Uterus (tissue), 4 donors: ENCODE results near the gene SLC16A3. TPM values are rescaled to one million over a fixed set of nuclear protein-coding genes. Genes with fewer than 3 reads are reported as not detected.
A peak's percentile ranks its signal among the peaks of the same experiment; 100 is the strongest.

ENCODE experiments used
- DNase-seq, 2 donors: peaks; one replicate each; pipeline ENCODE4 v3.0.0-alpha.2; 2019 to 2020
- H3K27ac ChIP-seq, 2 donors: fragments of 200-600 bp; sonication (generic); 1 replicate in 1 of 2; 2 replicates in 1 of 2; pipeline ENCODE4 v1.5.1; 2016 to 2018
- H3K27me3 ChIP-seq, 2 donors: fragments of 200-600 bp; sonication (generic); one replicate each; pipeline ENCODE4 v1.5.1; 2018 to 2019; ENCODE audit warnings: control low read depth in 1 of 2
- H3K36me3 ChIP-seq, 2 donors: fragments of 200-600 bp; sonication (generic); one replicate each; pipeline ENCODE4 v1.5.1; 2019; ENCODE audit warnings: control low read depth in 1 of 2
- H3K4me1 ChIP-seq, 2 donors: fragments of 200-600 bp; sonication (generic); one replicate each; pipeline ENCODE4 v1.5.1; 2018 to 2019; ENCODE audit warnings: control low read depth in 1 of 2
- H3K4me3 ChIP-seq, 2 donors: fragments of 200-600 bp; sonication (generic); 1 replicate in 1 of 2; 2 replicates in 1 of 2; pipeline ENCODE4 v1.5.1; 2018 to 2019; ENCODE audit warnings: mild to moderate bottlenecking in 1 of 2
- H3K9me3 ChIP-seq, 2 donors: fragments of 200-600 bp; sonication (generic); one replicate each; pipeline ENCODE4 v1.5.1; 2019; ENCODE audit warnings: control low read depth in 1 of 2
- POLR2A ChIP-seq, 2 donors: fragments of 450-650 bp; IDR thresholded peaks; one replicate each; pipeline ENCODE4 v1.6.1; 2016; ENCODE audit warnings: antibody characterized with exemption in 2 of 2, mild to moderate bottlenecking in 1 of 2, moderate library complexity in 1 of 2
- intact Hi-C: fragments of 100-400 bp; cut with DNase I; formaldehyde crosslinking; loops from one replicate; pipeline ENCODE4 v1.15.1; 2023; ENCODE audit warnings: low total_unique reads
- total RNA-seq, 4 donors: library from RNA; depleted of rRNA in 3 of 4; stranded (reverse); fragments of >200 nt in 3 of 4; gene quantifications; one replicate each; pipeline versions ENCODE4 v1.1.0 to v1.2.4, GENCODE V29; 2014 to 2023
- TF ChIP-seq, protein P1 (sequence below), 4 experiments: fragments of 200-600 bp in 2 of 4; fragments of 450-650 bp in 2 of 4; sonication (generic) in 2 of 4; IDR thresholded peaks; one replicate each; pipeline ENCODE4 v1.5.1; 2016 to 2019; ENCODE audit warnings: antibody characterized with exemption in 4 of 4, mild to moderate bottlenecking in 2 of 4, moderate library complexity in 1 of 4
- donor health status: DM: yes; HTN: yes; CAD: no.

SLC16A3 gene
- total RNA-seq, 4 donors from 2014 or later, result 1.5 to 28.6 (median 12.2) TPM

DNA sequence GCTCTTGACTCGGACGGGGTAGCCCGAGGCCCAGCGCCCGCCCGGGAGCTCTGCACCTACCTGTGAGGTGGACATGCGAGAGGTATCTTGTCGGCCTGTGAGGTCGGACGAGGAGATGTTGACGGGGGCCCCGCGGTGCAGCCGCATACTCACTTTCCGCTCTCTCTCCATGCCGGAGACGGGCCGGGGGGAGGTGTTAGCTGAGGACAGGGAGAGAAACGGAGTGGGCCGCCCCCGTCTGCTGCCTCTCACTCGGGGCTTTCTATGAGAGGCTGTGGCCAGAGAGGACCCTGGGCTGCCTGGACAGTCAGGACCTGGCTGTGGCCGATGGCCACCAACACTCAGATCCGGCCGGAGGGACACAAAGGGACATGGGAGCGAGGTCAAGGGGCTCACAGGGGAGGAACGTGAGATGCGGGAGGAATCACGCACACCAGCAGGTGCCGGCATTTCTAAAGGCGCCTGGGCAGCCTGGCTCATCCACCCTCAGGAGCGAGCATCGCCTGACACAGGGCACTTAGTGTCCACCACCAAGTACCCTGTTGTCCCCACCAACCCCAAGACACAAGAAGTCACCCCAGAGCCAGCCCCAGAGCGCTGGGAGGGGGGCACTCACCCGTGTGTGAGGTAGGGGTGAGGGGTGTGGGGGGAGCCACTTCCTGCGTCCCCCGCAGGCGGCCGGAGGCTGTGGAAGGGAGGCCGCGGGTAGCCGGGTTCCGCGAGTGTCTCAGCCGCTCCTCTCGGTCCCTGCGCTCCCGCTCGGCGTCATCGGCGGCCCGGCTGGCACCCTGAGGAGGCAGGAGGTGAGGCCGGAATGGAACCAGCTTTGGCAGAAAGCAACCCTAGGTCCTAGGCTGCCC lies 20.2 kb downstream of the SLC16A3 start:
- no peak for DNase-seq
- Histone ChIP-seq H3K27me3 (no peaks in the 10 kb centered on the region), H3K36me3 (no peaks in the 10 kb centered on the region), H3K4me3 (no peak overlapping the region), H3K9me3 (no peaks in the 10 kb centered on the region), H3K4me1 (peaks cover 6 to 31% of the 10 kb centered on the region in 2 donors), H3K27ac (no peak overlapping the region)
- TF ChIP-seq POLR2A (IDR thresholded peaks at IDR 0.05), result no peak
- TF ChIP-seq, protein P1, sequence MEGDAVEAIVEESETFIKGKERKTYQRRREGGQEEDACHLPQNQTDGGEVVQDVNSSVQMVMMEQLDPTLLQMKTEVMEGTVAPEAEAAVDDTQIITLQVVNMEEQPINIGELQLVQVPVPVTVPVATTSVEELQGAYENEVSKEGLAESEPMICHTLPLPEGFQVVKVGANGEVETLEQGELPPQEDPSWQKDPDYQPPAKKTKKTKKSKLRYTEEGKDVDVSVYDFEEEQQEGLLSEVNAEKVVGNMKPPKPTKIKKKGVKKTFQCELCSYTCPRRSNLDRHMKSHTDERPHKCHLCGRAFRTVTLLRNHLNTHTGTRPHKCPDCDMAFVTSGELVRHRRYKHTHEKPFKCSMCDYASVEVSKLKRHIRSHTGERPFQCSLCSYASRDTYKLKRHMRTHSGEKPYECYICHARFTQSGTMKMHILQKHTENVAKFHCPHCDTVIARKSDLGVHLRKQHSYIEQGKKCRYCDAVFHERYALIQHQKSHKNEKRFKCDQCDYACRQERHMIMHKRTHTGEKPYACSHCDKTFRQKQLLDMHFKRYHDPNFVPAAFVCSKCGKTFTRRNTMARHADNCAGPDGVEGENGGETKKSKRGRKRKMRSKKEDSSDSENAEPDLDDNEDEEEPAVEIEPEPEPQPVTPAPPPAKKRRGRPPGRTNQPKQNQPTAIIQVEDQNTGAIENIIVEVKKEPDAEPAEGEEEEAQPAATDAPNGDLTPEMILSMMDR (IDR thresholded peaks at IDR 0.05), result no peak
- intact Hi-C loops, result no loop called here

DNA sequence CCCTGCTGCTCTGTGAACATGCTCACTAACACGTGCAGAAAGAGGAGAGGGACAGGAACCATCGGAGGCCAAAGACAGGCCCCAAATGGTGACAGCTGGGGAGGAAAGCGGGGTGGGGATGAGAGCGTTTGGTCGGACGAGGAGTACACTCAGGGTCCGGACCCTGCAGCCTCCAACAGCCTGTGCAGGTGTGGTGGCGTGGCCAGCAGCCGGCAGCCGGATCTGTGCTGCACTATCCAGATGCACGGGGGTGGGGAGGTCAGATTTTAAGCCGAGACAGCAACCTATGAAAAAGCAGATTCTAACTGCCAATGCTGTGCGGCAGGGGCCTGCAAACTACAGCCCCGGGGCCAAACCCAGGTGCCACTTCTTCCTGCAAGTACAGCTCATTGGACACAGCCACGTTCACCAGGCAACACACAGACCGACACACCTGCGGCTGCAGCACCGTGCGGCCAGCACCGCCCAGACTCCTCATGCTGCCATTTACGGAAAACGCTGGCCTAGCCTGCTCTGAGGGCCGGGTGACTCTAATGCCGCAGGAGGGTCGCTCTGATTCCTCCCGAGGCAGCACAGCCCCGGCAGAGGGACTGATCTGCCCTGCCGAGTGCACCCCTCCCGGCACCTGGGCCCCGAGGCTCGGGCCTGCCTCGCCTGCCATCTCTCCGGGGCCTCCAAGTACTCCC lies 21.2 kb downstream of the SLC16A3 start:
- intact Hi-C loops, result no loop called here
- peak overlapping the region in 1 of 2 donors; percentile 12 for H3K27ac ChIP-seq
- H3K4me3 ChIP-seq, result no peak overlapping the region
- no peaks in the 10 kb centered on the region for H3K9me3 ChIP-seq
- H3K27me3 ChIP-seq, result no peaks in the 10 kb centered on the region
- TF ChIP-seq, protein P1 (IDR thresholded peaks at IDR 0.05), result no peak
- no peak for TF ChIP-seq POLR2A (IDR thresholded peaks at IDR 0.05)
- DNase-seq, result no peak
- peaks cover 6 to 30% of the 10 kb centered on the region in 2 donors for H3K4me1 ChIP-seq
- H3K36me3 ChIP-seq, result no peaks in the 10 kb centered on the region

DNA sequence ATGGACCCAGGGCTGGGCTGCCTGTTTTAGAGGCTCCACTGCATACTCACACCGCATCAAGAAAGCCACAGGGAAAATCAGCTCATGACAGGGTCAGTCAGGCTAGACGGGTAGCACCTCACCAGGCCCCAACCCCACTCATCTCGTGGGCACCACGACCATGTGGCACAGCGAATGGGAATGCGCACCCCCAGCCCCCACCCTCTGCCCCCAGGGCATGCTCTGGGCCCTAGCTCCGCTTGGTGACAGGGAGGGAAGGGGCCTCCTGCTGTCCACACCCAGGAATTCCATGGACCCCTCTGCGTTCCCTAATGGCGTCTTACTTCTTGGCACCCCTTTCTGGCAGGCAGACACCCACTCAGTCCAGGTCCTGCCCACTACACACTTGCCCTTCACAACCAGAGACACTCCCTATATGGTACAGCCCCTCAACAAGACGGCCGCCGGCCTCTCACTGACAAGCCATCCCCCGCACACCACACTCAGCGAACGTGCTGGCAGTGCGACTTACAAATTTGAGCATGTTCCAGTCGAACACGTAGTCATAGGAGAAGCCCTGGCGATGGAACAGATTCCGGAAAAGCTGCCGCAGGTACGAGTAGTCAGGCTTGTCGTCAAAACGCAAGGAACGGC lies 22.1 kb downstream of the SLC16A3 start:
- no peak for TF ChIP-seq POLR2A (IDR thresholded peaks at IDR 0.05)
- TF ChIP-seq, protein P1 (IDR thresholded peaks at IDR 0.05), result no peak
- no peaks in the 10 kb centered on the region for H3K36me3 ChIP-seq
- no peak for DNase-seq

DNA sequence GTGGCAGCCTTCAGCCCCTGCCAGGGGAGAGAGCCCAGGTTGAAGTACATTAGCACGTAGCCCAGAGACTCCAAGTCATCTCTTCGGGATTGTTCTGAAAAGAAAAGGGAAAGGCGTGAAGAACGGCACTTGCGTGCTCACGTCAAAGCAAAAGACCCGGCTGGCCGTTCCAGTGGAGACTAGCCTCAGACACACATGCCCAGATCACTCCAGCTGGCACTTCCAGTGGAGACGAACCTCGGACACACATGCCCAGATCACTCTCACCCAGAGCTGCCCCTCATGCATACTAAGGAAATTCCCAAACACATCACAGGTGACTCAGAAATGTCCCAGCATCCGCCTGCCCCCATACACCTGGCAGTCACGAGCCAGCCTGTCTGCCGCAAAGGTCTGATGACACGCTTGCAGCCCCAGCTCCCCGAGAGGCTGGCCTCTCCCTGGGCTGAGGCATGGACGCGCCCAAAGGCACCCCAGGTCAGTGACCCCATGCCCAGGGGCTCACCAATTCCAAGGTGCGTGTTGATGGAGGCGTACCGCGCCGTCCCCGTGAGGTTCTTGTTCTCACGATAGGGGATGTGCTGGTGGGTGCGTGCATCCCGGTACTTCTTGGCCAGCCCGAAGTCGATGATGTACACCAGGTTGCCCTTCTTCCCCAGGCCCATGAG lies 23.8 kb downstream of the SLC16A3 start:
- Histone ChIP-seq H3K36me3 (no peaks in the 10 kb centered on the region), H3K9me3 (no peaks in the 10 kb centered on the region), H3K27me3 (no peaks in the 10 kb centered on the region), H3K4me3 (no peak overlapping the region), H3K27ac (no peak overlapping the region), H3K4me1 (peaks cover 0 to 5% of the 10 kb centered on the region in 2 donors)
- intact Hi-C loops, result no loop called here
- TF ChIP-seq POLR2A (IDR thresholded peaks at IDR 0.05), result no peak
- TF ChIP-seq, protein P1 (IDR thresholded peaks at IDR 0.05), result no peak
- no peak for DNase-seq

More for the DNA sequence above, 22.1 kb downstream of the SLC16A3 start:
- H3K27ac ChIP-seq, result peak overlapping the region in 1 of 2 donors; percentile 12
- intact Hi-C loops, result no loop called here
- no peaks in the 10 kb centered on the region for H3K9me3 ChIP-seq
- H3K4me3 ChIP-seq, result no peak overlapping the region
- no peaks in the 10 kb centered on the region for H3K27me3 ChIP-seq
- H3K4me1 ChIP-seq, result peaks cover 6 to 21% of the 10 kb centered on the region in 2 donors
